ENCODE results near the gene KLHDC4. TPM values are rescaled to one million over a fixed set of nuclear protein-coding genes. Genes with fewer than 3 reads are reported as not detected.

The KLHDC4 gene
- total and polyA plus RNA-seq, 9 of the 15 experiments (the other 6 are each of a cell fraction or from before 2014, with no cell fraction given) = 1.3 to 68.1 (median 32.8) TPM

GRCh38 chr16:87778830-87779579 is 13.2 kb upstream of the KLHDC4 start (continued):
- no peak; the same call in 1 of the 2 replicates for TF ChIP-seq PTRF (tag; IDR thresholded peaks at IDR 0.05)
- TF ChIP-seq SMARCE1 (IDR thresholded peaks at IDR 0.05) = 0 out of 2 replicates have a peak, but pooled peaks have one; percentile 26
- no peak for TF ChIP-seq U2AF1 (optimal IDR thresholded peaks at IDR 0.05; ENCODE audit: low read depth, low read length)
- no peak for TF ChIP-seq PRDM10 (IDR thresholded peaks at IDR 0.05; ENCODE audit: partially characterized antibody)
- peak; percentile 62 for TF ChIP-seq HMGN3 (IDR thresholded peaks at IDR 0.05; ENCODE audit: borderline replicate concordance, extremely low read depth, insufficient read length, low read depth, low read length)
- no peak for TF ChIP-seq ZNF507 (tag; conservative IDR thresholded peaks at IDR 0.05)
- peak; percentile 58; the same call in 1 of the 2 replicates for TF ChIP-seq SOX6 (IDR thresholded peaks at IDR 0.05)
- TF ChIP-seq JUN (IDR thresholded peaks at IDR 0.05; ENCODE audit: borderline replicate concordance, low read depth, low read length) = peak; percentile 73
- TF ChIP-seq JUN (CRISPR knock-in tag; IDR thresholded peaks at IDR 0.05; ENCODE audit: borderline replicate concordance) = no peak; the same call in 1 of the 2 replicates
- TF ChIP-seq GTF2A2 (tag; IDR thresholded peaks at IDR 0.05) = no peak
- TF ChIP-seq, protein P1, sequence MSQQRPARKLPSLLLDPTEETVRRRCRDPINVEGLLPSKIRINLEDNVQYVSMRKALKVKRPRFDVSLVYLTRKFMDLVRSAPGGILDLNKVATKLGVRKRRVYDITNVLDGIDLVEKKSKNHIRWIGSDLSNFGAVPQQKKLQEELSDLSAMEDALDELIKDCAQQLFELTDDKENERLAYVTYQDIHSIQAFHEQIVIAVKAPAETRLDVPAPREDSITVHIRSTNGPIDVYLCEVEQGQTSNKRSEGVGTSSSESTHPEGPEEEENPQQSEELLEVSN (IDR thresholded peaks at IDR 0.05; ENCODE audit: borderline replicate concordance in 1 of 2, extremely low read depth in 1 of 2, insufficient read depth in 1 of 2, insufficient read length in 1 of 2, low read depth in 1 of 2, low read length in 1 of 2, poor library complexity in 1 of 2, severe bottlenecking in 1 of 2) = peak; percentile 38 to 59
- no peak for TF ChIP-seq STAT5B (CRISPR knock-in tag; IDR thresholded peaks at IDR 0.05)
- TF ChIP-seq BCLAF1 (IDR thresholded peaks at IDR 0.05; ENCODE audit: borderline replicate concordance in 1 of 2, control insufficient read depth in 1 of 2, low read depth in 2 of 2, low read length in 1 of 2) = no peak
- peak; percentile 68; the same call in 1 of the 2 replicates for TF ChIP-seq MYNN (IDR thresholded peaks at IDR 0.05)
- no peak for TF ChIP-seq MYNN (CRISPR knock-in tag; IDR thresholded peaks at IDR 0.05)
- 0 out of 2 replicates have a peak, but pooled peaks have one; percentile 22 for TF ChIP-seq ZNF75A (CRISPR knock-in tag; IDR thresholded peaks at IDR 0.05)
- TF ChIP-seq PHTF2 (CRISPR knock-in tag; IDR thresholded peaks at IDR 0.05) = 0 out of 2 replicates have a peak, but pooled peaks have one; percentile 14
- TF ChIP-seq MECOM (CRISPR knock-in tag; IDR thresholded peaks at IDR 0.05) = peak; percentile 86
